Lung microvascular endothelial cell (primary cell): Measurements from ENCODE around the gene RASSF7. TPM values are rescaled to one million over a fixed set of nuclear protein-coding genes. Genes with fewer than 3 reads are reported as not detected.
A peak's percentile ranks its signal among the peaks of the same experiment; 100 is the strongest.

Experiments
- DNase-seq, 2 donors: peaks; one replicate each; pipeline versions ENCODE4 v3.0.0 to v3.0.0-alpha.2; 2010; ENCODE audit warnings: low read depth in 2 of 2
- total RNA-seq: library from RNA; depleted of rRNA; stranded (reverse); fragments of >200 nt; gene quantifications from 2 replicates; pipeline ENCODE4 v1.2.1, GENCODE V29; 2014

The RASSF7 gene
- total RNA-seq, 1 donor from 2014 or later: 18.1 TPM

- DNase-seq: peak in 1 of 2 donors; percentile 65
Measured at GRCh38 chr11:608791-609251, 48.1 kb downstream of the RASSF7 start.

GRCh38 chr11:609341-609811, 48.6 kb downstream of the RASSF7 start:
- DNase-seq: no peak

GRCh38 chr11:610146-610801, 49.5 kb downstream of the RASSF7 start:
- no peak for DNase-seq

GRCh38 chr11:611001-611996, 50.5 kb downstream of the RASSF7 start:
- DNase-seq: no peak

DNA sequence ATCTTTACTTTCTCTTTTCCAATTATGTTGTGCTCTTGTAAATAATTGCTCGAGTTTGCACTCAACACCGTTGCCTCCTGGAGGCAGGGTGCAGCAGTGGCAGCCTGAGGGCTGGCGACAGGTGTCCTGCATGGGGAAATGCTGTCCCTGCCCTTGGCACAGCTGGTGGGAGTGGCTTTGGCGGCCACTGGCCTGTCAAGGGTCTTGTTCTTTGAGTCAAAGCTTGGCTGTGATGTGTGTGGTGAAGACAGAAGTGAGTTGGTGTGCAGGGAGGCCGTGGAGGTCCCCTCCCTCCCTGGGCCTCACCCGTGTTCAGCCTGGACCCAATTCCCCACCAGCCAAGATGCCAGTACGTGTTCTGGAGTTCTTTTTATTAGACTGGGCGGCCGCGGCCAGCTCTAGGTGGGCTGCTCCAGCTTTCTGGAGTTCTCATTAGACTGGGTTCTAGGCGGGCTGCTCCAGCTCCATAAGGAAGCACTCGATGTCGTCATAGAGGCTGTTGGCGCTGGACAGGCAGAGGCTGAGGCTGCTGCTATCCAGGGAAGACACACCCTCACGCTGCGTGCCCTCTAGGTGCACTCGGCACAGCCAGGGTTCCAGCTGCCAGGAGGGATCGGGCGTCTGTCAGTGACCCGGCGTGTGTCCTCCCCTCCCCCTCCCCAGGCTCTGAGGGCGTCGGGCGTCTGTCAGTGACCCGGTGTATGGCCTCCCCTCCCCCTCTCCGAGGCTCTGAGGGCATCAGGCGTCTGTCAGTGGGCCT, 51.6 kb downstream of the RASSF7 start:
- peak; percentile 25 to 46 for DNase-seq

DNA sequence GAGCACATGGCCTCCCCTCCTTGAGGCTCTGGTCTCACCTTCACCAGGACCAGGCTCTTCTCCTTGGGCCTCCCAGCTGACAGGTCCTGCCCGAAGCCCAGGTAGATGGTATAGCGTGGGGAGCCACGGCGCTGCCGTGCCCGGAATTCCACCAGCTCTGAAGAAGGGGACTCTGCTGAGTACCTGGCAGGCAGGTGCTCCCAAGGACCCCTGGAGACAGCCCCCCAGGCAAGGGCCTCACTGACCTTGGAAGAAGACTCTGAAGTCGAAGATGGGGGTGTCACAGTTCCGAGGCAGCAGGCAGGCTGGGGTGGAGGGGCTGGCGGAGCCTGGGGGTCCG, 52.2 kb downstream of the RASSF7 start:
- no peak for DNase-seq

DNA sequence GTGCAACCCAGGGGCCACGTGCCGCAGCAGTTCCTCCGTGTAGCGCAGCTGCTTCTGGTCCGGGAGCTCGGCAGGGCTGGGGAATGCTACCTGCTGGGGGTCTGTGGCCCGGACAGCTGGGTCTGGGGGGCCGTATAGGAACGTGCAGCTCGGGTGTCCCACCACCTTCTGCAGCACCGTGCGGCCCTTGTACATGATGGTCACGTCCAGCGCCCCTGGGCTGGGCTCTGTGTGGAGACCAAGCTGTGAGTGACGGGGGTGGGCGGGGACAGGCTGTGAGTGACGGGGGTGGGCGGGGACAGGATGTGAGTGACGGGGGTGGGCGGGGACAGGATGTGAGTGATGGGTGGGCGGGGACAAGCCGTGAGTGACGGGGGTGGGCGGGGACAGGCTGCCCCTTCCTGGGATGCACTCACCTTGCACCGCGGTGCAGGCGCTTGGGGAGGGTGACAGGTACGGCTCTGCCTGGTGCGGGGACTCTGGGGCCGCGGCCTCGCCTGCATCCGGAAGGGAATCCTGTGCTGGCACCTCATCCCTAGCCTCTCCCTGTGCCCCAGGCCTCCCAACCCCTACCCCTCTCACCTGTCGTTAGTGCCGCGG, 52.7 kb downstream of the RASSF7 start:
- peak; percentile 71 to 84 for DNase-seq

Other genes with a start within 250 kb of the RASSF7 start
- gene IFITM1, start 246.9 kb upstream of the RASSF7 start, total RNA-seq: 0.20 and 0.87 TPM in 2 replicates
- 37.3 and 51.6 TPM in 2 replicates for gene IFITM3, start 240.1 kb upstream of the RASSF7 start, total RNA-seq
- gene B4GALNT4, start 191.5 kb upstream of the RASSF7 start, total RNA-seq: 0.20 and 0.65 TPM in 2 replicates
- gene PKP3, start 166.8 kb upstream of the RASSF7 start, total RNA-seq: 0.22 and 0.40 TPM in 2 replicates
- gene SIGIRR, start 146.0 kb upstream of the RASSF7 start, total RNA-seq: 32.9 and 35.7 TPM in 2 replicates
- 0.44 and 0.99 TPM in 2 replicates for gene ANO9, start 119.0 kb upstream of the RASSF7 start, total RNA-seq
- 21.8 and 31.7 TPM in 2 replicates for gene PTDSS2, start 110.7 kb upstream of the RASSF7 start, total RNA-seq
- gene RNH1, start 53.7 kb upstream of the RASSF7 start, total RNA-seq: 165 and 169 TPM in 2 replicates
- 45.4 and 47.3 TPM in 2 replicates for gene HRAS, start 25.4 kb upstream of the RASSF7 start, total RNA-seq
- 0.22 and 0.60 TPM in 2 replicates for gene LRRC56, start 23.4 kb upstream of the RASSF7 start, total RNA-seq
- gene LMNTD2, start 232 bp upstream of the RASSF7 start, total RNA-seq: 1.1 and 1.4 TPM in 2 replicates
- gene PHRF1, start 15.5 kb downstream of the RASSF7 start, total RNA-seq: 11.6 and 16.9 TPM in 2 replicates
- 7.6 and 10.9 TPM in 2 replicates for gene IRF7, start 55.0 kb downstream of the RASSF7 start, total RNA-seq
- gene CDHR5, start 64.0 kb downstream of the RASSF7 start, total RNA-seq: not detected in 2 replicates
- not detected in 2 replicates for gene SCT, start 66.2 kb downstream of the RASSF7 start, total RNA-seq
- not detected in 2 replicates for gene DRD4, start 76.3 kb downstream of the RASSF7 start, total RNA-seq
- 26.8 and 27.4 TPM in 2 replicates for gene DEAF1, start 134.3 kb downstream of the RASSF7 start, total RNA-seq
- 4.8 and 8.5 TPM in 2 replicates for gene TMEM80, start 134.8 kb downstream of the RASSF7 start, total RNA-seq
- 0.99 and 2.6 TPM in 2 replicates for gene EPS8L2, start 145.3 kb downstream of the RASSF7 start, total RNA-seq
- gene TALDO1, start 186.5 kb downstream of the RASSF7 start, total RNA-seq: 86.7 and 121 TPM in 2 replicates
- gene GATD1, start 216.5 kb downstream of the RASSF7 start, total RNA-seq: 17.0 and 21.4 TPM in 2 replicates
- gene CEND1, start 229.1 kb downstream of the RASSF7 start, total RNA-seq: under 0.01 TPM in 2 replicates
- 4.1 and 6.3 TPM in 2 replicates for gene SLC25A22, start 237.3 kb downstream of the RASSF7 start, total RNA-seq
- 3.7 and 4.8 TPM in 2 replicates for gene PIDD1, start 244.3 kb downstream of the RASSF7 start, total RNA-seq
- gene RPLP2, start 249.0 kb downstream of the RASSF7 start, total RNA-seq: 232 and 383 TPM in 2 replicates